SKM-1 treated with dmso at 0.1 percent for 144 hours (cell line): ENCODE data around the gene COG3.

ENCODE experiments used
- DNase-seq: peaks from one replicate; lab custom pipeline; 2025; ENCODE audit not compliant: unreplicated experiment; lab: John Stamatoyannopoulos, UW

The COG3 gene

DNA sequence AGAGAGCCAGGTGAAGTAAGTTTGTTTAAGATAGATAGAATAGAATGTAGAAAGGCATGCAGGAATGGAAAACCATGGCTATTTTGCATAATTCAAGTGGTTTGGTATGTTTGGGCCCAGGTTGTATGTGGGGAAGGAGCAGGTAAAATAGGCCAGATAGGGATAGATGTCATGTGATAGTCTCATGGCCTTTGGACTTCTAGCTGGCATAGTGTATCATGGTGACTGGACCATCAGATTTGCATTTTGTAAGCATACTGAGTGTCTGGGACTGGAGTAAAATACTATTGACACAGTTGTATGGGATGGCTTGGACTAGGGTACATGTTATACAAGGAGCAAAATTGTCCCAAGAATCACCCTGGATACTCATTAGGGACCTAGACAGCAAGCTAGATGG lies 38.9 kb downstream of the COG3 start:
- no peak for DNase-seq

DNA sequence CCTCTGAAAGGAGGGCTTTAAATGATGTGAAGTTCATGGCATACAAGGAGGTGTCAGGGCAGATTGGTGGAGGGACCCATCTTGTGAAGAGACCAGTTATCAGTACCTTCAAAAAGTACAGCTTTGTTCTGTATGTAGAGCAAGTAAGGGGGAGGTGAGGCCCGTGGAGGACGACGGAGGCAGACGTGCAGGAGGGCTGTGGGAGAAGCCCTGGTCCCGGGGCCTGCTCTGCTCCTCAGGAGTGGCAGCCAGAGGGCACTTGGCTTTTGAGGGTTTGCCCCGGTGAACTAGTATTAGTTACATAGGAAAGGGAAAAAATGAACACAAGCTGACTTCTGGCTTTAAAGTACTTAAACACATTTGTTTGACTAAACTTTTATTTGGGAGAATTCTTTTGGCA lies 42.1 kb downstream of the COG3 start:
- DNase-seq: no peak

DNA sequence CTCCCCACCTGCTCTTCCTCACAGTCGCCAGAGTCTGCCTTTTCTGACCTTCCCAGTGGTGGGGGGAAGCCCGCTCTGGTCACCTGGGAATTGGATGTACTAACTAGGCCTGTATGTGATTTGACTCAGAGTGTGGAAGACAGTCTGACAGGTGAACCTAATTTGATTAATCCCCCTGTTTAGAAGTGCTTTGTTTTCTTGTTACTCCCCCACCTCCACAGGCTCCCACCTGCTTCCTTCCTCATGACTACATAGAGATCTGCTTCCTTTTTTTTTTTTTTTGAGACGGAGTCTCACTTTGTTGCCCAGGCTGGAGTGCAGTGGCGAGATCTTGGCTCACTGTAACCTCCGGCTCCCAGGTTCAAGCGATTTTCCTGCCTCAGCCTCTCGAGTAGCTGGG lies 44.0 kb downstream of the COG3 start:
- DNase-seq: no peak

DNA sequence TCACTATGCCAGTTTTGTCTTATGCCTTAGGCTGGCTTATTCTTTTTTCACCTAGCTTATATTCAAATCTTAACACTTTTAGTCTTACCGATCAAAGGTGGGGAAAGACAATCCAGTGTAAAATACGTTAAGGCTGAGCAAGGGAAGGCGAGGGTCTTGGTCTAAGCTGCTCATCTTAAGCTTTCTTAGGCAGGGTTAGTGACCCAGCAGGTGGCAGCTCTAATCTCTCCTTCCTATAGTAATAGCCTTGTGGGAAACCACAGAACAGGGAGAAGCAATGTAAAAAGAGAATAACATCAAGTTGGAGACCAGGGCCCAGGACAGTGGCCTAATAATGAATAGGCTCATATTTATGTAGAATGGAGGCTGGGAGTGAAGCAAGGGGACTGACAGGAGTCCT lies 45.9 kb downstream of the COG3 start:
- no peak for DNase-seq

DNA sequence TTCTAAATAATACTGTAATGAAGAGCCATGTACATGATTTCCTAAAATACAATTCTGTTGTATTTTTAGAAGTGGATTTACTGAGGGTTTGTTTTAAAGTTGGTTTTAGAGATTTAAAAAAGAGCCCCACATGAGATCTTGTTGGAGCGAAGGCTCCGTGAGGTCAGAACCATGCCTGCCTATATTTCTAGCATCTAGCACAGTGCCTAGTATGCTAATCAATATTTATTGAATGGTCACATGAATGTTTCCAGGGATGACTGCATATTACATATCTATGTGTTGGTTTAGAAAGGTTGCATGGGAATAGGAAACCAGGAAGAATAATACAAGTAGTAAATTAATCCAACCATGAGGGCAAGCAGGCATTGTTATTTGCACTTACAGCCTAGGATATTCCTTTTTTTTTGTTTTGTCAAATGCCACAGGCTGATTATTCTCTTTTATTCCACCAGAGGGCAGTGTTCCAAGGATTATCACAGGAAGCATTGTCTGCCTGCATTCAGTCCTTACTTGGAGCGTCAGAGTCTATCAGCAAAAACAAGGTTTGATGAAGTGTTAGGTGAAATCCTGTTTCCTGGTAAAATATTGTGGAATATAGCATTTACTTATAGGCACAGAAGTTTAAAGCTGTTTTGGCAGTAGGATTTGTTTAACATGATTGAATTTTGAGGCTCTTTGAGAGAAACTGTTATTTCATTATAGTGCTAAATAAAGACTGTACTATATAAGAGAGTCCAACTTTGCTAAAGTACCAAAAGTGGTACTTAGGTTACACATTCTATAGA lies 46.8 kb downstream of the COG3 start:
- DNase-seq: peak; percentile 72

DNA sequence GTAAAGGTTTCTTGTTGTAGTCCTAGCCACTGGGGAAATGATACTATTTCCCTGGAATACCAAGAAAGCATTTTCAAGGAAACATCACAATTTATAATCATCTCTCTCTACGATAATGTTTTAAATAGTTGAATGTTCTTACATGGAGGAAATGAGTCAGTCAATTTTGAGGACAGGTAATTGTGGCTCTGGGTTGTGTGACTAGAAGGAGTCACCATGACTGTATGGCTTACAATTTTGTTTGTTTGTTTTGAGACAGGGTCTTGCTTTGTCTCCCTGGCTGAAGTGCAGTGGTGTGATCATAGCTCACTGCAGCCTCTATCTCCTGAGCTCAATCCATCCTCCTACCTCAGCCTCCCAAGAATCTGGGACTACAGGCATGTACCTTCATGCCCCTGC lies 47.4 kb downstream of the COG3 start:
- DNase-seq: no peak

DNA sequence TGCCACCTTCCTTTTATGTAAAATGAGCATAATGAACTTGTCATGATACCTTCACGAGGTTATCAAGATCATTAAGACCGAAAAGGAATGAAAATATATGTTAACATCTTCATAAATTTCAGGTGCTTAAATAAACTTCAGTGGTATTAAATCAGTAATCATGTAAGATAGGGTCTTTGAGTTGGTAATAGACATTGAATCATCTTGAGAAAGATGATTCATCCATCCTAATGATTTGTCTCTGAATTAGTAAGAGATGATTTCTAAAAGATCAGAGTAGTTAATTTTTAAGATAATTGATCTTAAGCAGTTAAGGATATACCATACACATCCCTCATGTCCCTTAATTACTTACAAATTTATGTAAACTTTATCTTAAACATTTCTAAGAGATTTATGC lies 52.0 kb downstream of the COG3 start:
- DNase-seq: no peak

DNA sequence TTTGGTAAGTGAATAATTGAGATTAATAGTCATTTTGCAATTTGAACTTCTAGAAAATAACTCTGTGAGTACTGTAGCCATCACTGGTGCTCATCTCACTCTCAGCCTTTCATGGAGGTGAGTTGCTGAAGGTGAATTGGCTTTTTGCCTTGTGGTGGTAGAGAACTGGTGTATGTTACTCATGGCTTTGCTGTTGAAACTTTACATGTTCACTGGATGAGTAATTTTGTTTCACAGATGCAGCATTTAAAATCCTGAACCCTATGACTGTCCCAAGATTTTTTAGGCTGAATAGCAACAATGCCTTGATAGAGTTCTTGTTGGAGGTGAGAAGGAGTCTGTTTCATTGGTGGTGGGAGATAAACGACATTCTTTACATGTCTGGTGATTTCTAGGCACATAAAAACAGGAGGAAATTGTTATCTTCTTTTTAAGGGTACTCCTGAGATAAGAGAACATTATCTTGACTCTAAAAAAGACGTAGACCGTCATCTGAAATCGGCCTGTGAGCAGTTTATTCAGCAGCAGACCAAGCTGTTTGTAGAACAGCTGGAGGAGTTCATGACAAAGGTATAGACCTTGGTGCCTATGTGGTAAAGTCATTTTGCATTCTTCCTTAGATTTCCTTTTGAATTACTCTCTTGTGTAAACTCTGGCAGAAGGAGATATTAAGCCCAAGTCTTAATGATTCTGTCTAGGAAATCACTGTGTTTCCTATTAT lies 53.9 kb downstream of the COG3 start:
- no peak for DNase-seq

DNA sequence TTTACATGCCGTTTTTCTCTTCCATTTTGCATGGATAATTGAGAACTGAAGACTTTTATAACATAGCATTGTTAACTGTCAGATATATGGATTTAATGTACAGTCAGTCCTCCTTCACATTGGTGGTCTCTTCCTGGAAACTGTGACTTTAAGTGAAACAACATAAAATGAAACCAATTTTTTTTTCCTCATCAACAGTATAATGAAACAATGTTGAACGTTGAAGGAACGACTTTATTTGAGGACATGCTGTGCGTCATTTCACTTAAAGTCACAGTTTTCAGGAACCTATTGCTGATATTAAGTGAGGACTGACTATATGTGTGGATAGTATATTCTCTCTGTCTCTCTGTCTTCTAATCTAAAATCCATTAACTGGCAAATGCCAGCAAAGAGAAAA lies 54.8 kb downstream of the COG3 start:
- DNase-seq: no peak

DNA sequence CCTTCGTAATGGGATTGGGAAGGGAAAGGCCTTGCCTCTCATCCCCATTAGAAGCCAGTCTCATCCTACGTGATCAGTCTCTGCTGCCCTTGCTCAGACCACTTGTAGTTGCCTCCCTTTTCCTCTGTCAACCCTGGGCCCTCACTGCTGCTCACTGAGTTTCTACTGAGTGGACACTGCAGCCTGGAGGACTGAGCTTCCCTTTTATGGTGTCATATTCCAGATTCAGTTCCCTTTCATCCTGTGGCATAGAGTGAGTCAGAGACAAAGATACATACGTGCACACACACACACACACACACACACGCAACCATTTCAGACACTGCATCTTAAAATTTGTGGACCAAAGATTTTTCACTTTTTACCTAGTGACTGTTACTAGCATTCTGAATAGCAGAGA lies 56.6 kb downstream of the COG3 start:
- DNase-seq: no peak

DNA sequence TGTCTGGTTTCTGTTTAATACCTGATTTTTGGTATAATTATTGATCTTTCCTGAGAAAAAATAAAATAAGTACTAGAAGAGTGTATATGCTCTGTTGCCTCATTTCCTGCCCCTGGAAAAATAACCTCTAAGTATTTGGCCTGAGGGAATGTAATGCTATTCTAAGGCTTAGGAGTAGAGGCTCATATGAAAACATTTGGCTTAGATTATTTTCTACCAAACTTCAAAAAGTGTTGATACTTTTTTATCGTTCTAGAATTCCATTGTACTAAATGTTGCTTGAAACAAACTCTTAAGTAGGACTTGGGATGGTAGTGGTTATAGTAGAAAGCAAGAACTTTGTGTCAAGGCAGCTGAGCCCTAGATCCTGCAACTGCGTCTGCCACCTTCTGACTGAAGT lies 57.8 kb downstream of the COG3 start:
- DNase-seq: no peak

DNA sequence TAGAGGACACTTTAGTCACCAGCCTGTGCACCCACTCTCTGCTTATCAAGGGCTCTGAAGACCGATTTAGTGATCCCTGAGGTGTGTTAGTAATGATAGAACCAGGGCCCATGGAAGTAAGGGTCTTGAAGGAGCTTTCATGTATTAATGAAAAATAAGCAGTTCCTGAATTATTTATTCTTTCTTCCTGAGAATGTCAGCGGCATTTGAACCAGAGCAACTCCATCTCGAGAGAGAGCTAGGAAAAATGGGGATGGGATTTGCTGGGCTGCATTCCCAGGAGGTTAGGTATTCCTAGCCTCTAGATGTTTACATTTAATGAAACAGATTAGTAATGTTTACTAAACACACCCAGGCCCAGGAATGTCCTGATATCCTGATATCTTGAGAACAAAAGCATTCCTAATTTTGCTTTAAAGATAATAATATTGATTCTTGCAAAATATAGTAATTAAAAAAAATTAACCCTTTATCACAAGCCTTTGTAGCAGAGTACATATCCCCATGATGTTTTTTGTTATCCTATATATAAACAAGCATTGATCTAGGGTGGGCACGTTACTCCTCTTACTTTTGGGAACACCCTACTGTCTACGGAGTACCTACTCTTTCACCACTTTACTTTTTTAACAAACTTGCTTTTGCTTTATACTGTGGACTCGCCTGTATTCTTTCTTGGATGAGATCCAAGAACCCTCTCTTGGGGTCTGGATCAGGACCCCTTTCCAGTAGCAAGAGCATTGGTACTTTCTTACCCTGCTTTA lies 63.1 kb downstream of the COG3 start:
- no peak for DNase-seq

DNA sequence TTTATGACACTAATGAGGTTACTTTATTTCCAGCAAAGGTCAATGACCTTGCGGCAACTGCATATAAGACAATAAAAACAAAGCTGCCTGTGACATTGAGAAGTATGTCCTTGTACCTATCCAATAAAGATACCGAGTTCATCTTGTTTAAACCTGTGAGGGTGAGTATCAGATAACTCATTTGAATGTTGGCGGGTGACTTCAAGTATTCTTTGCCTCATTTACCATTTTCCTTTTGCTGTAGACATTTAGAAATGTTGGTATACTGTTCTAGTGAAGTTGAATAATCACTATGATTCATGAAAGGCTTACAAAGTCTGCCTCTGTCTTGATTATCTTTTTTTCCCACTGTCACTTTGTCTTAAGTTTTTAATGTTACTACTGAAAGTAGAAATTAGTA lies 65.0 kb downstream of the COG3 start:
- no peak for DNase-seq

DNA sequence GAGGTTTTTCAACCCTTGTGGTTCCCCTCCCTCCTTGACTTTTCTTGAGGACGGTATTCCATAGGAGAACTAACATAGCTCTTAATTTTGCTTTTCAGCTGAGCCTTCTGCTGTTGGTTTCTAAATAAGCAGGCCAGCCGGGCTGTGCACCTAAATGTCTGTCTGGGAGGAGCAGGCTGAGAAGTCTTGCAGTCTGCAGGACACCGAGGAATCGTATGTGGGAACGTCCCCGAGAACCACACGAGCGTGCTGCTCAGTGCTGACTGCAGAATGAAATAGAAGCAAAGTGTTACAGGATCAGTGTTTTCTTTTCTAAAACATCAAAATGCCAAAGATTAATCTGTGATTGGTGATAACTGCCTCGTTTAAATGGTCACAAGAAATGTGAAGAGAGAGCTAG lies 69.9 kb downstream of the COG3 start:
- DNase-seq: no peak

DNA sequence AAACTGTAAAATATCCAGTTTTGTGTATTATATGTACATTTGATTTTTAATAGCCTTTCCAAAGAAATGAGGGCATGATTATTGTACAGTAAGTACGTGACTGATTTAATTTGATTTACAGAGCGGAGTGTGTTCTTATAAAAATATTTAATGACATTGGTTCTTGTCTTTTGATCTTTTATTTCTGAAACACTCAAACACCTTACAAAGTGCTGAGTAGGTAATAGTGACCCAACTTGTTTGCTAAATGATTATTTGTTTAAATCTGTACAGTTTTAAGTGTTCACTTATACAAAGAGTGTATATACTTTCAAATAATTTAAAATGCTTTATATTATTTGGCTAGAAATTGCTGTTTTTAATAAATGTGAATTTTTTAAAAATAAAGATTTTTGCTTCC lies 71.5 kb downstream of the COG3 start:
- DNase-seq: no peak

DNA sequence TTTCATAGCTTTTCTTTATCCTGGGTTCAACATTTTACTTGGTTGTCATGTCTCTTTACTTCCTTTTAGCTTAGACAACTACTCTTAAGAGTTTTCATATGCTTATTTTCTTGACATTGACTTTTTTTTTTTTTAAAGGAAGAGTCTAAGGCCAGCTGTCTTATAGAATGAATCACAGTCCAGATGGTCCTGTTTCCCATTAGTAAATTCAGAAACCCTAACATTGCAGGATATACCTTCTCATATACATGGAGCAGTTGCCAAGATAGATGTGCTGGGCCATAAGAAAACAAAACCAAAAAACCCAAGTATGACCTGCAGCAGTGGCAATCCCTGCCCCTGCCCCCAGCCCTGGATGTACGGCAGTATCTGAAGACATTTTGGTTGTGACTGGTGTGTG lies 72.8 kb downstream of the COG3 start:
- DNase-seq: no peak

DNA sequence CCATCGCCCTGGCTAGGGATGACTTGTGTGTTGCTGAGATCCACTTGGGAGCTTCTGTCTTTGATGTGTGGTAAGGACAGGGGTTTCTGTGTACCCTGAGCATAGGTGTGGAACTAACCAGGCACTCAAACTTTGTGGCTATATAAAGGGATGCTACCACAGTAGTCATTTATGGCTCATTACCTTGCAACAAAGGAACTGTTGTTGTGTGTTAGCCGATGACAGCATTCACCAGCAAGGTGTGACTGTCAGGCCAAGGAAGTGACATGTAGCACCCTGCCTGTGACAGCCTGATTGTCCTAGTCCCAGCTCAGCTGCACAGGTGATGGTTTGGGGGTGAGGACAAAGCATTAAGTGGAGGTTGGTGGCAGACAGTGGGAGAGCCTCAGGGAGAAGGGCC lies 73.6 kb downstream of the COG3 start:
- no peak for DNase-seq

DNA sequence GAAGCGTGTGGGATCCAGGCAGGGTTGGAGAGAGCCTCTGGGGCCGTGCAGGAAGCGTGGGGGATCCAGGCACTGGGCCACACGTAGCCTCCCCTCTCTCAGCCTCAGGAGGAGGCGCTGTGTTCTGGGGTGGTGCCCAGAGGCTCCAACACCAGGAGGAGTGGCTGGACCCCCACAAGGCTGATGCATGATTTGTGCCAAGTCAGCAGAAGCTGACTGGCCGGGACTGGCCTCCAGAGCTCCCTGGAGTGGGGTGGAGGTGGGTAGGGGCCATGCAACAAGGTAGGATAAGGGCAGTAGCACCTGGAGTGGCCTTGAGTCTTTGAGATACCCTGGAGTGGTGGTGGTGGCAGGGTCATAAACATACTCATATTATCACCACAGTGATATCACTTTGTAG lies 75.5 kb downstream of the COG3 start:
- no peak for DNase-seq

DNA sequence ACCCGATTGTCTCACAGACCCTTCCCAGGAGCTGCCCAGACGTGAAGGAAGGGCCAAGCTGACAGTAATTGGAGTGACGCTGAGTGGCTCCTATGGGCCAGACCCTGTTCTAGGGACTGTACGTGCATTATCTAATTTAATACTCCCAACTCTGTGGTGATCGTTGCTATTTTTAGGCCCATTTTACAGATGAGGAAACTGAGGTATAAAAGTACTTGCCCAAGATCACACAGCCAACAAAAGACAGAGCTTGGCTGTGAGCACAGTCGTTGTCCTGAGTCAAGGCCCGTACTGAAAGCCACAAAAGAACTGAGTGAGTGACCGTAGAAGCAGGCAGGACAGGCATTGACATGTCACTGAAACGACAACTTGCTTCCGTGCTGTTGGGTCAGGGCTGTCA lies 76.1 kb downstream of the COG3 start:
- no peak for DNase-seq

DNA sequence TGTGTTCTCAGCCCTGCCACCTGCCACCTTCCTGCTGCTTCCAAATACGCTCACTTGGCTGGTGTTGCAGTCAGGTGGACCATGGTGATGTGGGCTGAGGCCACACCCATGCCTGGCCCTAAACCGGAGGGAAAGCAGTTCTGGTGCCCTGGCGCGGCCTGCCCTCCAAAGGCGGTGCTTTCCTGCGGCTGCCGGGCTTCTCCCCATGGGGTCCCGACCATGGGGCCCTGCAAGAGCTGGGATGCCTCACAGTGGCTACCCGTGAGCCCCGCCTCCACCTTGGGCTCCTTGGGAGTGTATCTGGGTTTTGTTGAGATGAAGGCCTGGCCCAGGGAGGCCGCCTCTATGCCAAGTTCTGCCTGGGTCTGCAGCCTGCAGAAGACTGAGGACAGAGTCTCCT lies 77.1 kb downstream of the COG3 start:
- DNase-seq: no peak

DNA sequence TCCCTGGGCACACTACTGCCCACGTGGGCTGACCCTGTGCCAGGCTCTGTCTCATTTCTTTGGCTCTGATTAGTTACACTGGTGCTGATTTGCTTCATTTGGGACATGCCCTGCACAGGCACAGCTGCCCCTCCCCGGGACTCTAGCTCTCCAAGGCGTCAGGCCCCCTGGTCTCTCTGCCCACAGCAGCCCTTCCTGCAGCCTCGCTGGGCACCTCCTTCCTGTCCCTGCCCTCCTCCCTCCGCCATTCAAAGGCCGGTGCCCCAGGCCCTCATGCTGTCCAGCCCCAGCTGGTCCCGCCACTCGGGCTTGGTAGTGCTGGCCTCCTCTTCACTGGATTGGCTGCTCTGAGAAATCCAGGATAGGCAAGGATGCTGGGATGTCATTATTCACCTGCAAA lies 77.7 kb downstream of the COG3 start:
- DNase-seq: no peak

DNA sequence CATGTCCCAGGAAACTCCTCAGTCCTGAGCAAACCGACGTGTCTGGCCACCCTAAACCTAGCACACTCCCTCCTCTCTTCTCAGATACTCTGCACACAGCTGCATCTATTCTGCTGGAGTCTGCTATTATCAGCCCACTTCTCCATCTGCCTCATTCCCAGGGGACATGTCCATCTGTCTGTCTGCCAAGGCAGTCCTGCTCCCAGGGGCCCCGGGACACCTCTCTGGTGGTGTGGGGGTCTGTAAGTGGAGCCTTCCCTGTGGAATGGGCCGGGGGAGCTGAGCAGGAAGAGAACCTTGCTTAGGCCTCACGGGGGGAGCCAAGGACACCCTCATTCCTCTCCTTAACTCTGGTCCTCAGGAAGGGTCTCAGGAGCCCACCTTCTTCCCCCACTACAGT lies 78.1 kb downstream of the COG3 start:
- DNase-seq: no peak
